K562 (cell line): ENCODE measurements around the gene CDH16.

Experiments used
- ATF2 ChIP-seq: sonication (generic); formaldehyde crosslinking; IDR thresholded peaks from 2 replicates; pipeline ENCODE4 v1.8.1; 2022; ENCODE audit warnings: missing genetic modification reagents
- CTCF ChIP-seq, 3 experiments: IDR thresholded peaks in 2 of 3; conservative IDR thresholded peaks in 1 of 3; 2 replicates each; pipeline ENCODE4 v1.5.1; 2011 to 2012; ENCODE audit warnings: low read length in 3 of 3, mild to moderate bottlenecking in 3 of 3, control low read depth in 2 of 3, improper control_type of control experiment in 1 of 3, inconsistent platforms in 1 of 3, low read depth in 1 of 3, mixed read lengths in 1 of 3, moderate library complexity in 1 of 3; ENCODE audit not compliant: insufficient read depth in 2 of 3
- ETV6 ChIP-seq, 3 experiments: fragments of 150-350 bp in 1 of 3; sonication (generic) in 1 of 3; formaldehyde crosslinking in 1 of 3; IDR thresholded peaks; 2 replicates each; pipeline versions ENCODE4 v1.6.1 to v1.8.0; 2014 to 2022; ENCODE audit warnings: borderline replicate concordance in 2 of 3, low read depth in 2 of 3, antibody characterized with exemption in 1 of 3, low read length in 1 of 3, mild to moderate bottlenecking in 1 of 3, missing genetic modification reagents in 1 of 3
- GTF2F1 ChIP-seq: IDR thresholded peaks from 2 replicates; pipeline ENCODE4 v1.6.1; 2011; ENCODE audit warnings: low read depth, low read length, improper control_type of control experiment
- HMG20B ChIP-seq: fragments of 250-450 bp; sonication (Bioruptor Pico); IDR thresholded peaks from 2 replicates; pipeline ENCODE4 v1.5.0; 2021; ENCODE audit warnings: mild to moderate bottlenecking
- JUN ChIP-seq, 2 experiments: sonication (generic) in 1 of 2; formaldehyde crosslinking in 1 of 2; IDR thresholded peaks; 2 replicates each; pipeline versions ENCODE4 v1.6.1 to v1.8.0; 2012 to 2022; ENCODE audit warnings: borderline replicate concordance in 2 of 2, mild to moderate bottlenecking in 2 of 2, improper control_type of control experiment in 1 of 2, low read depth in 1 of 2, low read length in 1 of 2, missing genetic modification reagents in 1 of 2
- JUNB ChIP-seq: fragments of 450-650 bp; formaldehyde crosslinking; conservative IDR thresholded peaks from 2 replicates; pipeline ENCODE4 v1.4.0; 2020; ENCODE audit warnings: mild to moderate bottlenecking
- MXI1 ChIP-seq: IDR thresholded peaks from 2 replicates; pipeline ENCODE4 v1.6.1; 2011; ENCODE audit warnings: low read depth, mild to moderate bottlenecking, improper control_type of control experiment, low read length
- NFIC ChIP-seq: fragments of 450-650 bp; IDR thresholded peaks from 2 replicates; pipeline ENCODE4 v1.6.1; 2017; ENCODE audit warnings: mild to moderate bottlenecking, inconsistent platforms
- POLR2AphosphoS5 ChIP-seq: IDR thresholded peaks from 2 replicates; pipeline ENCODE4 v1.6.1; 2011; ENCODE audit warnings: mild to moderate bottlenecking, low read depth, low read length, moderate library complexity; ENCODE audit not compliant: control insufficient read depth, insufficient read depth
- RBFOX2 ChIP-seq: fragments of 200-400 bp; formaldehyde crosslinking; IDR thresholded peaks from 2 replicates; pipeline ENCODE4 v1.6.1; 2017; ENCODE audit warnings: low read depth, mild to moderate bottlenecking, low read length, moderate library complexity
- SIN3A ChIP-seq, 2 experiments: fragments of 150-350 bp in 1 of 2; IDR thresholded peaks; 2 replicates each; pipeline ENCODE4 v1.6.1; 2011 to 2016; ENCODE audit warnings: borderline replicate concordance in 2 of 2, low read depth in 2 of 2, low read length in 2 of 2, mild to moderate bottlenecking in 2 of 2, moderate library complexity in 2 of 2; ENCODE audit not compliant: control insufficient read depth in 1 of 2
- ZBTB43 ChIP-seq: sonication (generic); formaldehyde crosslinking; IDR thresholded peaks from 2 replicates; pipeline ENCODE4 v1.8.0; 2023; ENCODE audit warnings: mild to moderate bottlenecking, missing genetic modification reagents
- ZNF280A ChIP-seq: fragments of 450-650 bp; IDR thresholded peaks from 2 replicates; pipeline ENCODE4 v1.6.1; 2018; ENCODE audit warnings: mild to moderate bottlenecking, low read depth; ENCODE audit not compliant: partially characterized antibody

- TF ChIP-seq JUNB (CRISPR knock-in tag), result no peak
- TF ChIP-seq ZBTB43, result no peak
- no peak for TF ChIP-seq GTF2F1
- TF ChIP-seq SIN3A (IDR thresholded peaks at IDR 0.05; ENCODE audit: borderline replicate concordance in 2 of 2, control insufficient read depth in 1 of 2, low read depth in 2 of 2, low read length in 2 of 2), result no peak
- no peak for TF ChIP-seq CTCF (IDR thresholded peaks at IDR 0.05 in 2 of 3, conservative IDR thresholded peaks at IDR 0.05 in 1 of 3; ENCODE audit: insufficient read depth in 2 of 3, low read depth in 1 of 3, low read length in 3 of 3)
- TF ChIP-seq NFIC, result no peak
- TF ChIP-seq RBFOX2, result no peak
- TF ChIP-seq ZNF280A, result no peak
- no peak for TF ChIP-seq MXI1
- TF ChIP-seq ETV6 (IDR thresholded peaks at IDR 0.05; ENCODE audit: borderline replicate concordance in 1 of 2, low read depth in 2 of 2, low read length in 1 of 2), result no peak
- no peak for TF ChIP-seq ETV6 (CRISPR knock-in tag; IDR thresholded peaks at IDR 0.05; ENCODE audit: borderline replicate concordance)
- no peak for TF ChIP-seq HMG20B (CRISPR knock-in tag)
- TF ChIP-seq POLR2AphosphoS5, result no peak; the same call in 1 of the 2 replicates
- no peak for TF ChIP-seq JUN (IDR thresholded peaks at IDR 0.05; ENCODE audit: borderline replicate concordance, low read depth, low read length)
- no peak for TF ChIP-seq JUN (CRISPR knock-in tag; IDR thresholded peaks at IDR 0.05; ENCODE audit: borderline replicate concordance)
- TF ChIP-seq ATF2 (CRISPR knock-in tag), result no peak
Observed at GRCh38 chr16:66937725-66938337, 19.1 kb upstream of the CDH16 start.
